HG03039 (cell line): ENCODE data around the gene FMN2.
"Not testable (repeated sequence)": the region's sequence is repeated elsewhere in the genome, so short reads cannot be mapped to it uniquely, and the experiment has no call there.

Experiments
- ATAC-seq: cut with Tn5 transposase; IDR thresholded peaks from one replicate; pipeline ENCODE4 v1.9.1; 2021; ENCODE audit warnings: mild to moderate bottlenecking, moderate library complexity; ENCODE audit not compliant: unreplicated experiment

FMN2 gene

DNA sequence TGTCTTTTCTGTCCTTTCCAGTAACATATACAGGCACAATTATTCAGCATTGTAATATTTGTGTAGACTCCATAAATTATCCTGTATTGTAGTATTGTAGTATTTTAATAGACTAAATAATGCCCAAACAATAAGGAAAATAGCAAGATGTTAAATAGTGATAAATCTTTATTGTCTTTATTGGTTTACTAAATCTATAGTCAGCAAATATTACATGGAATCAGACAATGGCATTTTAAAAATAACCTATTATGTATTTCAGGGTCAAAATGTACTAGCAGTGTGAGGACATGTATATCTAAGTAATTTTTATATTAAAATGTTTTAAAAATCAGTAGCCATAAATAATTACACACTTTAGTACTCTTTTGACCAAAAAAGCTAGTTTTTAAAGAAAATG lies 317.9 kb downstream of the FMN2 start:
- ATAC-seq, result no peak

DNA sequence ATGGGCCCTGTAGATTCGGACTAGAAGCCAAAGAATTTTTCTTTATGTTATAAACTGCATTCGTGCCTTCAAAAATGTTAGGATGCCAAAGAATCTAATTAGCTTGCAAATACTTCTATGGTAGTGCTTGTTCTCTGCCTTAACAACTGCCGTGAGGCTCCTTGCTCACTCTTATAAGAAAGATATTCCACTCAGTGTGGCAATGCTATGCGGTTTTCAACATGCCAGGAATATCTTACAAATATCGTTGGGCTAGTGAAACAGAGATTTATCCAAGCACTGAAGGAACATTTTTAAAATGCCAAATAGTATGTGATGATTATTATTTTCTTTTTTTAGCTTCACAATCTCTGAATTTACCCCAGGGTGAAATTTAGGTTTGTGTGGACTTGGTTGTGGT lies 322.0 kb downstream of the FMN2 start:
- ATAC-seq, result no peak

DNA sequence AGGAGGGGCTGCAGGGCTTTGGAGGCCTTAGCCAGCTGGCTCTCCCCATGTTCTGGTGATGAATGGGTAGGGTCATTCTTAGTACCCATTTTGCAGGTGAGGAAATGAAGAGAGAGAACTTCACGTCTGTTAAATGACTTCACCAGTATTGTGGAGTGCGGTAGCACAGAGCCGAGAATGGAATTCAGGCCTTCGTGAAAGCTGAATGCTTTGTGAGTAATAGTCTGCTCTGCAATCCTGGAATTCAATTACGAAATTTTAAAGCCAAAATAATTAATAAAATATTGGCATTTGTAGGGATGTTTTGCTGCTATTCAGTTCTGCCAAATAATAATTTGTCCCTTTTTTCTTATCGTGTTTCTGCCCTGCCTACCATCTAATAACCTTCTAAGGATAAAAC lies 322.6 kb downstream of the FMN2 start:
- ATAC-seq, result no peak

DNA sequence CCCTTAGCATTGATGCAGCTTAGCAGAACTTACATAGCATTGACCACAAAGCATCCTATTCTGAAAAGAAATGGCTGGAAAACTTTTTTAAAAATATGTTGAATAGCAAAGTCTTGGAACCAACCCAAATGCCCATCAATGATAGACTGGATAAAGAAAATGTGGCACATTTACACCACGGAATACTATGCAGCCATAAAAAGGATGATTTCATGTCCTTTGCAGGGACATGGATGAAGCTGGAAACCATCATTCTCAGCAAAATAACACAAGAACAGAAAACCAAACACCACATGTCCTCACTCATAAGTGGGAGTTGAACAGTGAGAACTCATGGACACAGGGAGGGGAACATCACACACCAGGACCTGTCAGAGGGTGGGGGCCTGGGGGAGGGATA lies 323.3 kb downstream of the FMN2 start:
- ATAC-seq, result not testable (repeated sequence)

DNA sequence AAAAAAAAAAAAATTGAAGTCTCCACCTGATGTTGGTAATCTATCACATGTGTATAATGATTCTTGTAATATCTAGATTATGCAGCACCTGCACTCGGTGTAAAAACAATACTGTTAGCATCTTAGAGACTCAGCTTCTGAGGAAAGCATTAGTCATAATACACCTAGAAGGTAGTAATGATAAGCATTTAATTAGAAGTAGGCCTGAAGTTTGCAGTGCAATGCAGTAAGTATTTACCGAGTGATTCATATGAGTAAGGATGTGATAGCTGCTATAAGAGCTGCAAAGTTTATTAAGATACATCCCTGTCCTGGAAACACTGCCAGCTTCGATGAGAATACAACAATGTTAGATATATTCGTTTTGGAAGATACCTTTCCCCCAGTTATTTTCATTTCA lies 323.8 kb downstream of the FMN2 start:
- no peak for ATAC-seq

DNA sequence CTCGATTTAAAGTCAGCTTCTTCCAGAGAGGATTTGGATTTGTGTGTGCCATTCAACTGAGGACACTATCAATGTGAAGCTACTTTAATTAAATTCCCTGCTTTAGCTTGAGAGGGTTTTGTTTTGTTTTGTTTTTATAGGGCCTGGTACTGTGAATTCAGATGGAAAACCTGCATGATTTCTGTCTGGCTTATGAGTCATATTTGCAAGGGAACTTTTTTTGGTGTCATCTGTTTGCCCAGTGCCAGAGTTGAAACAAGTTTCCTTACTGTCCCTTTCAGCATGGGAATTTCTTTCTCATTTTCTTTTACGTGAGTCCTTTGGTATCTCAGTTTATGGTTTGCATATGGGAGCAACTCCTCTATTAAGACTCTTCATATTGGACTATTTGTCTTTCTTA lies 325.6 kb downstream of the FMN2 start:
- ATAC-seq, result no peak

DNA sequence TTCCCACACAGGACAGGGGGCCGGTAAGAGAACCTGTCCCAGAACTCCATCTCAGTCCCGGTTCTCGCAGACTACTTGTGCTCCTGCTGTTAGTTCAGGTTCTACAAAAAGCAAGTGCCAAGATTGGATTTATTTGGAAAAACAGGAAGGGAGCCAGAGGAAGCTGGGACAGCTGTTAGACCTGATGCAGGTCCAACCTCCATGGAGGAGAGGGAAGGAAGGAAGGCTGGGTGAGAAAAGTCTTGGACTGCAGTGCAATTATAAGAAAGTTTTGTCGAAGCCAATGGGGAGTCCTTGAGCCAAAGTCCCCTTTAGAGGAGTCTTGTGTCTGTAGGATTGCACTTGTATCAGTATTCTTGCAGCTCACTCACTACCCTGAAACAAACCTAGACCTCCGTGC lies 329.1 kb downstream of the FMN2 start:
- ATAC-seq, result no peak

DNA sequence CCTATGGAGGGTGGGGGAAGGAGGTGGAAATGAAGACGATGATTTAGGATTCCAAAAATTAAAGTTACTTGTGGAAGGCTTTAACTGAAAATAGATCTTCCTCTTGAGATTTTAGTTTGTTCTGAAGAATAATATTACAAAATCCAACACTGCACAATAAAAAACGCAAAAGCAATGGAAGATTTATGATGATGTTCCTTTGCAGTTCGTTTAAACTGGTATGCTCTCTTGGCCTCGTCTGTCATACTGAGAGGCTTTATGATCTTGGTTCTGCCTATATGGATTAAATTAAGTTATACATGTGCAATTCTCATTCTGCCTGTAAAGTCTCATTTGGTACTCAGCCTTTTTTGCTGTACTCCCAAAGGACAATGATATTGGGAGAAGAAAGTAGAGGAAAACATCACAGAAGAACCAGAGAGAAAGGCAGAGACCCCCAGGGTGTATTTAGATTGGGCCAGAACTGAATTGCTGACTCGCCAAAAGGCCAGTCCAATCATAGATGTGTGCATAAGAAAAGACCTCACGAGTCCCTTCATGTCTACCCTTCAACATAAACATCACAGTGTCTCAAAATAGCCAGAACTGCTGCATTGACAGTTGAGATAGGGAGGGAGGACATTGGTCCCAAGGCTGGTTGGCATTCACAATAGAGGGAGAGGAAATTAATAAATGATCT lies 331.7 kb downstream of the FMN2 start:
- ATAC-seq, result no peak

DNA sequence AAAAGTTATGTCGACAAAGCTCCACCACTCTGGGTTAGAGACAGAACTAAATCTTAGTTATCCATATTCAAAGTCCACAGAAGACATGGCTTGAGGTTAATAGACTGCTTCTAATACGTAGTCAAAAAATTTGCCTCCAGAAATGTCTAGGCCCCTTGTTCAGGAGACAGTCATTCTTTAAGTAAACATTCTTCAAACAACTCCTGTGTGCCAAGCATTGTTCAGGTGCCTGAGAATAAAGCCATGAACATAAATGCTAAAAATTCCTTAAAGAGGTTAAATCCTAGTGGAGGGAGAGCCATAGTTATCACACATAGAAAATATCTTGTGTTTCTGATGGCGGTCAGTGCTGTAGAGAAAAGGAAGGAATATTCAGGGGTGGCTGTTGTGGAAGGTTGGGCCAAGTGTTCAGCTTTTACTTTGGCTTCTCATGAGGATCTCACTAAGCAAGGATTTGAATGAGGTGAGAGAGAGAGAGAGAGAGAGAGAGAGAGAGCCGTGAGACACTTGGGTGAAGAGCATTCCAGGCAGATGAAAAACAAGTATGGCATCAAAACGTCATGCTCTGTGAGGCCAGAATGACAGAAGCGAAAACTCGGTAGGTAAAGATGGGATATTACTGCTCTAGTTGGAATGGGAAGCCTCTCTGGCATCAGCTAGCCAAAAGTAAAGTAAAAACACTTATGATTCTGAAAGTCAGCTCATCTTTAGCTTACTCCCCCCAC lies 333.2 kb downstream of the FMN2 start:
- ATAC-seq, result no peak

DNA sequence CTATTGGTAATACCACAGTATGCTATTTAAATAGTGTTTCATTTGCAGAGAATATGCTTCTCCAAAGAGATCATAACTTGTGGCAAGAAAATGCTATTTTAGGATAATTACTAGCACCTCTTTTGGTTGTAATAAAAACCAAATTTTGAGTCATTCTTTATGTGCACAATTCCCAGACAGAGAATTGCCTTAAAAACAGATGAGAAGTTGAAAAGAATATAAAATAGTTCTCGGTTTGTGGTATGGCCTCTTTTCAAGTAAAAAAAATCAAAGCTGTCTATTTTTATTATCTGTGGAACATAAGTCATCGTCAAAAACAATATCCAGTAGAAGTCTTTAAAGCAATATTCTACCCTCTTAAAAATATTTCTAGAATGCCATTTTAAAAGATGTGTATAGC lies 334.4 kb downstream of the FMN2 start:
- ATAC-seq, result no peak

DNA sequence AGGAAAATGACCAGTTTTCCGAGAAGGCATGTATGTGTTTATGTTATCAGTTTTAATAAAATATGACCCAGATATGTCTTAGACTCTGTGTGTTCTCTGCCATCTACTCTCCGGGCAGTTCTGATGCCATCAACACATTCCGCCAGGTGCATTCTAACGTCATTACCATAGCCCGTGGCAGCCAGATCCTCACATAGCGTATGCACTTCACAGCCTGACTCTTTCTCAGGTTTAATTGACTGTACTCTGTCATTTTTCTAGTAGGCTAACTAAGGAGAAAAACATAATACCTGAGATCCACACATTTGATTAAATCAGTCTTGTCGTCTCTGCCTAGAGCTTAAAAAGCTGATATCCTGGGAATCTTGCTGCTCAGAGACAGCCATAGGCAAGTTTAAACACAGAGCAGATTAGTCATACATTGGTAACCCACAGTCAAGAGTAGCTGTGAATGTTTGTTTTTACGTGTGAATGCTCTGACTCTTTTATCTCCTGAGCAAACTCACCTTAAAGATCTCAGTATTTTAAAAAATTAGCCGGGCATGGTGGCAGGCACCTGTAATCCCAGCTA lies 344.4 kb downstream of the FMN2 start:
- no peak for ATAC-seq

DNA sequence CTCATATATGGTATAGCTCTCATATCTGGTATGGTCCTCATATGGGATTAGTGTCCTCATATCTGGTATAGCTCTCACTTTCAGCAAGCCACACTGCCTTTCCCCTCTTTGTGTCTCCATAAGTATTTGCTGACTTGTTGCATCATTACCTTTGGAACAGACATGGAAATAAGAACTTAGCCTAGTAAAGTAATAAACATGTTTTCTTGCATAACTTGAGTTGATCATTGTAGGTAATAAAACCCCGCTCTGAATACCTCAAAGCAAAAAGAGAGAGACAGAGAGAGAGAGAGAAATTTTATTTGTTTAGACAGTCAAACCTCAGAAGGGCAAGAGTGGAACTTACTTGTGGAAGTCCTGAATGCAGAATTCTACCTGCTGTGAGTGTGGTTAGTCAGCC lies 350.0 kb downstream of the FMN2 start:
- ATAC-seq, result no peak

DNA sequence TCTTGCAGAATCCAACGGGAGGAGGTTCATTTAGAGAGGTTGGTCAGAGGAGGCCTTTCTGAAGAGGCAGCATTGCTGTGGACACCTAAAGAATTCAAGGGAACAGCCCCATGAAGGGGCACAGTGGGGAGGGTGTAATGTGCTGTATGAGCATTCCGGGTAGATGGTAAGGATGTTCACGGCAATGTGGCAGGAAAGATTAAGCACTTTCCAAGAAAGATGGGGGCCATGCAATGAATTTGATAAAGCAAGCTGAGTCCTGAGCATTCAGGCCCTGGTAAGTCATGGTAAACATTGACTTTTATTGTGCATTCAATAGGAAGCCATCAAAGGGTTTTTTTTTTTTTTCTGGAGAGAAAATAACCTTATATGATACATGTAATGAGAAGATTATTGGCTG lies 353.7 kb downstream of the FMN2 start:
- no peak for ATAC-seq

DNA sequence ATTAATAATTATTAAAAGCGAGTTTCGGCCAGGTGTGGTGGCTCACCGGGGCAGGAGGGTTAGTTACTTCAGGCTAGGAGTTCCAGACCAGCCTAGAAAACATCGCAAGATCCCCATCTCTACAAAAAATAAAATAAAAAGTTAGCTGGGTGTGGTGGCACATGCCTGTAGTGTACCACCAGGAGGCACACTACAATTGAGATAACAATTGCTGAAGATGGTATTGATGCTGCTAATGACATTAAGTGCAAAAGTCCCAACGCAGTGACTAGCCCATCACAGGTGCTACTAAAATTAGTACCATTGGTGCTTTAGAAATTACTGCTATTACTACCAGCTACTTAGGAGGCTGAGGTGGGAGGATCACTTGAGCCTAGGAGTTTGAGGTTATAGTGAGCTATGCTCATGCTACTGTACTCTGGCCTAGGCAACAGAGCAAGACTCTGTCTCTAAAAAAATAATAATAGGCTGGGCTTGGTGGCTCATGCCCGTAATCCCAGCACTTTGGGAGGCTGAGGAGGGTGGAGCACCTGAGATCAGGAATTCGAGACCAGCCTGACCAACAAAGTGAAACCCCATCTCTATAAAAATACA lies 363.6 kb downstream of the FMN2 start:
- no peak for ATAC-seq

DNA sequence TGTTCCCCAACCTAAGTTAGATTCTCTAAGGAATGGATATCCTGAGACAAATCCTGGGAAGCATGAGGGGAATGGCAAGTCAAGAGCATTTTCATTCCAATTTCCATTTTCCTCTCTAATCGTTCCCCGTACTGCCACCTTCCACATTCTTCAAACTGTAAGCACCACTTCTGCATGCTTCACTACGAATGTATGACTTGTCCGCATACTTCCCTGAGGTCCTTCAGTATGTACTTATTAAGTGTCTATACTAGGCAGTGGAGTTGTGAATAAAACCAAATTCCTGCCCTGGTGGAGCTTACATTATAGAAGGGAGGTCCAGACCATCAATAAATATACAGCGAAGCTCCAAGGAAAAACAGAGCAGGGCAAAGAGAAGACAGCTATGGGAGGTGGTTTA lies 365.5 kb downstream of the FMN2 start:
- no peak for ATAC-seq

DNA sequence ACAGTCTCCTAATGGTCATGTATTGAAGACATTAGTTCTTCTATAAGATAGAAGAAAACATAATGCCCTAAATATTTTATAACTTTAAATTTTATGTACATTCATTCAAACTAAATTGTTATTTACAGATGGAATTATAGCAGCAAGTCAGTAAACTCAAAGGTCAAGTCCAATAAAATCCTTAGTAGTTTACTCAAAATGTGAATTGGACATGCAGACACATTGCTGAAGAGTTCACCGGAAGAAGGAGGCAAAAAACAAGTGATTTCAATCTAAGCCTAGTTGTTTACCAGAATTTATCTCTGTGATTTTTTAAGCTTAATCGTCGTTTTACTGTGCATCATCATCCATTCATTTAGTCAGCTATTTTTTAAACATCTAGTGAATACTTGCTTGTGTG lies 370.6 kb downstream of the FMN2 start:
- no peak for ATAC-seq

DNA sequence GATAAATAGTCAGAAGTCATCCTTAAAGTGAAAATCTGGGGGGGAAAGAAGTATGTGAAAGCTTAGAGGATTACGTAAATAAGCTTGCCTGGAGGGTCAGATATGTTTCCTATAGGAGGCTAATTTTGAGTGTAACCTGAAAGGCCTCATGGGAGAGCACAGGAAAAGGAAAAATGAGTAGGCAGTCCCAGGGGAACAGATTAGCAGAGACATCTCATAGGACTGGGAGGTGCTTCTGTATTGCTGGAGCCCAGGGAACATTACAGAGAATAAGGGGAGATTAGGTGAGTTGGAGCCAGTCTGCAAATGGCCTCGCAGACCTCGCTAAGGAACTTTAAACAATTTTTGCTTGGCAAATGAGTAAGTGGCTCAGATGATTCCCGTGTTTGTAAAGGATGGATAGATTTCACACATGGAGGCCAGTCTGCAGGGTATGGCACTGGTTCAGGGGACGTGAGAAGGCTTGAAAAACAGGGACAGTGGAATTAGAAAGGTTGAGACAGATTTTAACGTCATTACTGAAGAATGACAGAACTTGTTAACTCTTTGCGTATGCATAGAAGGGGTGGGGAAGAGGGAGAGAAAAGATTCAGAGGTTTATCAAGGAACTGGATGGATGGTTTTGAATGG lies 371.2 kb downstream of the FMN2 start:
- no peak for ATAC-seq

DNA sequence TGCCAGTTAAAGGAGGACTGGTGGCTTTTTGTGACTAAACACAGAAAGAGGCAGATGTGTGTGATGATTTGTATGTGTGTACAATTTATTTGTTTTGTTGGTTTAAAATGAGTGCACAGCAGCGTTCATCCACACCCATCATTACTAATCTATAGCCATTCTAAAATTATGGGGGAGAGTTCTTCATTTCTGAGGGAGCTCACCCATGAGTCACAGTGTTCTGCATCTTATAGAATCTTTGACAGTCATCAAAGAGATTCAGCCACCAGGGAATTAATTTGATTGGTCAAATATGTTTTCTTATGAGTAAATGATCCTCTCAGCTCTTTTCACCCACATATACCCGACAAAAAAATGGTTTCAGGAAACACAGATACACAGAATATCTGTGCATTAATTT lies 372.4 kb downstream of the FMN2 start:
- ATAC-seq, result no peak

DNA sequence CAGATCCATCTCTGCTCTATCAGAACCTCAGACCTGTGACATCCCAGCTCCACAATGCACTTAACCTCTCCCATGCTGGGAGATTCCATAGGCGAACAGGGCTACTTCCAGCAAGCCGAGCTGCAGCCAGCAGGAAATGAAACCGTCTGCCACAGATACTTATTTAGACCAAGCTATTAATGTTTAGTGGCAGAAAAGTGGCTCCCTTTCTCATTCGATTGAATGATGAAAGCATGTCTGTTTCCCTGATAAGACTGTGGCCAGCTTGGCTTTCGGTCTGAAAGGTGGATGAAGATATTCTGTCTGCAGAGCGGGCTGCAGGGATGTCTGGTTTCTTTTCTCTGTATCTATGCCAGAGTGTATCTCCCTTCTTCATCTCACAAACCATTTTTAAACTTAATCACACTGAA lies 373.9 kb downstream of the FMN2 start:
- ATAC-seq, result no peak

DNA sequence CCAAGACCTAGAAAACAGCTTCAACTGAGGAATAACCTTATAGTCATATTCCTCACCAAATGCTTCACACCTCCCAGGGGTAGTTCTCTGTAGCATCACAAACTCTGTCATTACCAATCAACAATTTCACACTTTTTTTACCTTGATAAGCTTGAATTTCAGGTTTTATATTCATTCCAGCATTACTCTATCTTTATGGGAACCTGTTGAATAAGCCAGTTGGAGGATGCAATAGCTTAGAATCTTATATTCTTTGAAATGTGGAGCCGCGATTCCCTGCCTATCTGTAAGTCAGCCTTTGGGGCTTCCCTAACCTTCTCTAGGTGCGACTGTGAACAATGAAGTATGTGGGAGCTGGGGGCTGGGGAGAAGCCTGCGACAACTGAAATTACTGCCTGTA lies 374.8 kb downstream of the FMN2 start:
- no peak for ATAC-seq

DNA sequence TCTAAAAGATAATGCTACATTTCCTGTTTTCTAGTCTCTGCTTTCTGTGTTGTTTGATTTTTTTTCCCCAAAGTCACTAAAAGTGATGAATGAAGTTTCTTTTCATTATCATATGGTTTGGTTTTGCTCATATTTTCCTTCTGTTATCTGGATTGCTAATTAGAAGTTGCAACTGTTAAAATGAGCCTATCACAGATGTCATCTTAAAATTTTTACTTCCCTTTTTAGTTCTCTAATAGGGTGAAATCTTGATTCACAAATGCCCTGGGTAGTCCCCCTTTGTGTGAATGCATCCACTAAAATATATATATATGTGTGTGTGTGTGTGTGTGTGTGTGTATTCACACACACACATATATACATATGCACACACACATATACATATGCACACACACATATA lies 376.2 kb downstream of the FMN2 start:
- ATAC-seq, result no peak

DNA sequence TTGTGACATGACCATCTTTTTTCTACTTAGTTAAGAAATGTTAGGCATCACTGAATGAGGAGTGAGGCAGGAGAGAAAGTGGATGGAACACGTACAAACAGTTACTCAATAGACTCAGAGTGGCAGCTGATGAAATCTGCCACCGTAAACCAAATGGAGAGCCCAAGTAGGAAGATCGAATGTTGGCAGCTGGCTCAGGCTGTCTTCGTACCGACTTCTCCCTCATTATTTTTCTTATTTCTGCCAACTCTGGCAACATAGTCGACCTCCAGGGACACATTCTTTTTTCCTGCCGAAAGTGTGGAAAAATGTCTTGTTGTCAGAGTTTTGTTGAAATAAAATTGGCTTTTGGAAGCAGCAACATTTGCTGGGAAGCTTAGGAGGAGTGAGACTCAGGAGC lies 377.0 kb downstream of the FMN2 start:
- no peak for ATAC-seq
